Glutamatergic neuron (in vitro differentiated cells): ENCODE measurements around the gene ZC3H12C. TPM values are rescaled to one million over a fixed set of nuclear protein-coding genes. Genes with fewer than 3 reads are reported as not detected.

Experiments used
- DNase-seq: peaks from one replicate; pipeline ENCODE4 v3.0.0; 2022
- H3K27ac Mint-ChIP-seq: one replicate; pipeline ENCODE4 v1.8.0; 2020; ENCODE audit warnings: mild to moderate bottlenecking, mixed read lengths, inconsistent platforms; ENCODE audit not compliant: unreplicated experiment
- H3K27me3 Mint-ChIP-seq: one replicate; pipeline ENCODE4 v1.8.0; 2020; ENCODE audit warnings: mild to moderate bottlenecking, moderate library complexity, mixed read lengths, inconsistent platforms; ENCODE audit not compliant: unreplicated experiment
- H3K36me3 Mint-ChIP-seq: one replicate; pipeline ENCODE4 v1.8.0; 2020; ENCODE audit warnings: mild to moderate bottlenecking, mixed read lengths, inconsistent platforms; ENCODE audit not compliant: unreplicated experiment
- H3K4me1 Mint-ChIP-seq: one replicate; pipeline ENCODE4 v1.8.0; 2020; ENCODE audit warnings: mild to moderate bottlenecking, low read depth, mixed read lengths, inconsistent platforms; ENCODE audit not compliant: unreplicated experiment
- H3K4me3 Mint-ChIP-seq: one replicate; pipeline ENCODE4 v1.8.0; 2020; ENCODE audit warnings: mild to moderate bottlenecking, mixed read lengths, inconsistent platforms; ENCODE audit not compliant: unreplicated experiment
- H3K9me3 Mint-ChIP-seq: one replicate; pipeline ENCODE4 v1.8.0; 2020; ENCODE audit warnings: mild to moderate bottlenecking, moderate library complexity, mixed read lengths, inconsistent platforms; ENCODE audit not compliant: unreplicated experiment
- total RNA-seq: library from RNA; stranded (reverse); fragmentation: NEBNext Ultra II Directional; extraction: Animal tissue kit (Norgen Biotek cat#: 25700); gene quantifications from one replicate; pipeline ENCODE4 v1.2.1, GENCODE V29; 2021; ENCODE audit not compliant: unreplicated experiment
- TF ChIP-seq, protein P1 (sequence below): fragments of 200-600 bp; sonication (generic); IDR thresholded peaks from one replicate; pipeline ENCODE4 v1.5.0; 2021; ENCODE audit not compliant: partially characterized antibody, unreplicated experiment

Gene ZC3H12C
- total RNA-seq, 1 donor from 2014 or later, result 60.6 TPM

- no peaks in the 10 kb centered on the region for H3K4me1 Mint-ChIP-seq
- TF ChIP-seq, protein P1, sequence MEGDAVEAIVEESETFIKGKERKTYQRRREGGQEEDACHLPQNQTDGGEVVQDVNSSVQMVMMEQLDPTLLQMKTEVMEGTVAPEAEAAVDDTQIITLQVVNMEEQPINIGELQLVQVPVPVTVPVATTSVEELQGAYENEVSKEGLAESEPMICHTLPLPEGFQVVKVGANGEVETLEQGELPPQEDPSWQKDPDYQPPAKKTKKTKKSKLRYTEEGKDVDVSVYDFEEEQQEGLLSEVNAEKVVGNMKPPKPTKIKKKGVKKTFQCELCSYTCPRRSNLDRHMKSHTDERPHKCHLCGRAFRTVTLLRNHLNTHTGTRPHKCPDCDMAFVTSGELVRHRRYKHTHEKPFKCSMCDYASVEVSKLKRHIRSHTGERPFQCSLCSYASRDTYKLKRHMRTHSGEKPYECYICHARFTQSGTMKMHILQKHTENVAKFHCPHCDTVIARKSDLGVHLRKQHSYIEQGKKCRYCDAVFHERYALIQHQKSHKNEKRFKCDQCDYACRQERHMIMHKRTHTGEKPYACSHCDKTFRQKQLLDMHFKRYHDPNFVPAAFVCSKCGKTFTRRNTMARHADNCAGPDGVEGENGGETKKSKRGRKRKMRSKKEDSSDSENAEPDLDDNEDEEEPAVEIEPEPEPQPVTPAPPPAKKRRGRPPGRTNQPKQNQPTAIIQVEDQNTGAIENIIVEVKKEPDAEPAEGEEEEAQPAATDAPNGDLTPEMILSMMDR, result no peak
- DNase-seq, result no peak
- no peaks in the 10 kb centered on the region for H3K9me3 Mint-ChIP-seq
- no peak overlapping the region for H3K4me3 Mint-ChIP-seq
- H3K36me3 Mint-ChIP-seq, result no peaks in the 10 kb centered on the region
- no peak overlapping the region for H3K27ac Mint-ChIP-seq
- peaks cover 2% of the 10 kb centered on the region for H3K27me3 Mint-ChIP-seq
These were observed 103.8 kb downstream of the ZC3H12C start for GRCh38 chr11:110196884-110197420.

DNA sequence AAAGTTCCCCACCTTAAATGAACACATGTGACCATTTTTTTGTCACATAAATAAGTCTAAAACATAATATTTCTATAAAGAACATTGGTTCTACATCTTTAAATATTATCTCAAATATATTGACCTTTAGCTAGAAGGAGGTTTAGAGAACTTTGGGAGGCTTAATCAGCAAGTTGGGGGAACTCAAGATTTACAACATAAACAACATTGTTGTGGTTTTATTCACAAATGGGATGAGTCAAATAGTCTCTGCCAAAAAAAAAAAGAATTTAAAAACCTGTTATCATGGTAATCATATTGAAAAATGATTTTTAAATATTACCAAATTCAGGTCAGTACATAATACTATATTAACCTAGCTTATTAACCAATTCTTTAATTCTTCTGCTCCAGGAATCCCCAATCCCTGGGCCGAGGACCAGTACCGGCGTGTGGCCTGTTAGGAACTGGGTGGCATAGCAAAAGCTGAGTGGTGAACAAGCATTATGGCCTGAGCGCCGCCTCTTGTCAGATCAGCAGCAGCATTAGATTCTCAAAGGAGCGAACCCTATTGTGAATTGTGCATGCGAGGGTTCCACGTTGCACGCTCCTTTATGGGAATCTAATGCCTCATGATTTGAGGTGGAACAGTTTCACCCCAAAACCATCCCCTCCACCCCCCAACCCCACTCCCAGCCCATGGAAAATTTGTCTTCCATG lies 105.0 kb downstream of the ZC3H12C start:
- Mint-ChIP-seq H3K9me3 (no peaks in the 10 kb centered on the region), H3K4me3 (no peak overlapping the region), H3K4me1 (no peaks in the 10 kb centered on the region), H3K36me3 (no peaks in the 10 kb centered on the region), H3K27ac (no peak overlapping the region), H3K27me3 (no peaks in the 10 kb centered on the region)
- TF ChIP-seq, protein P1, result no peak
- no peak for DNase-seq

DNA sequence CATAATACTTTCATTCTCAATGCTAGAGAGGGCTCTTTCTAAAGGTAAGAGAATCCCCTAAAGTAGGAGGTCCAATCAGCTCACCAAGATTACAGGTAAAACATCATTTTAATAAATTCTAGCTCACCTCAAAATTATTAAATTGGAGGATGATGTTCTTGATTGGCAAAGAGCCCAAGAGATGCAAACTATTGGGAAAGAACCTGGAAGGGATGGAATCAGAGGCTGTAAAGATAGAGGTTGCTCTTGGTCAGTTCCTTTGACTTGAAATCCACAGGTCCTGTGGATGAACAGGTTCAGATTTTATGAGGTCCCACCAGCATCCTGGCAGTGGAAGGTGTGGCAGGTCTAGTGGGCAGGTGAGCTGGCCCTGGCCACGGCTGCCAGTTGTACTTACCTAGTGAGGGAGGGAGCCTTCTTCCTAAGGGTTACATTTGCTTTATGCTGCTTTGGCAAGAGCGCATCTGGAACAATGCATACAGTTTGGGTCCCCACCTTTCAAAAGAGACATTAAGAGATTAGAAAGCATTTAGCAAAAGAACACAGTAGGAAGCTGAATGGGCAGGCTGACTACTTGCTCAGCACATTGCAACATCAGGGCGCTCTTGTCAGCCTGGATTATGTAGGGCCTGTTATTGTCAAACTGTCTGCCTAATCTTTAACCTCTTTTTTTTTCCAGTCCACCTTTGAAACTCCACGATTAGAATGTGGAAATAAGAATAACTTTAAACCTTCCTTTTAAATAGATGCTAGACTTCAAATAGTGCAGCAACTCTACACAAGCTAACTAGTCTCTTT lies 106.2 kb downstream of the ZC3H12C start:
- Mint-ChIP-seq H3K27ac (no peak overlapping the region), H3K27me3 (no peaks in the 10 kb centered on the region), H3K9me3 (no peaks in the 10 kb centered on the region), H3K4me1 (no peaks in the 10 kb centered on the region), H3K36me3 (no peaks in the 10 kb centered on the region), H3K4me3 (no peak overlapping the region)
- TF ChIP-seq, protein P1, result no peak
- DNase-seq, result no peak

- DNase-seq, result no peak
- Mint-ChIP-seq H3K4me1 (no peaks in the 10 kb centered on the region), H3K27ac (no peak overlapping the region), H3K27me3 (no peaks in the 10 kb centered on the region), H3K4me3 (no peak overlapping the region), H3K36me3 (no peaks in the 10 kb centered on the region), H3K9me3 (no peaks in the 10 kb centered on the region)
- TF ChIP-seq, protein P1, result no peak
These were observed 107.0 kb downstream of the ZC3H12C start for GRCh38 chr11:110200241-110200640.

DNA sequence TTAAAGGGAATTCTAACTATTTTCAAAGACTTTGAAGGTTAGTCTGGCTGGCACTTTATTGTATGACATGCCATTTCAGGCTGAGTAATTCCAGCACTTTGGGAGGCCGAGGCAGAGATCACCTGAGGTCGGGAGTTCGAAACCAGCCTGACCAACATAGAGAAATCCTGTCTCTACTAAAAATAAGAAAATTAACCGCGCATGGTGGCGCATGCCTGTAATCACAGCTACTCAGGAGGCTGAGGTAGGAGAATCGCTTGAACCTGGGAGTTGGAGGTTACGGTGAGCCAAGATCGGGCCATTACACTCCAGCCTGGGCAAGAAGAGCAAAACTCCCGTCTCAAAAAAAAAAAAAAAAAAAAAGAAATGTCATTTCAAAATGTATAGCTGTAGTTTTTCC lies 107.6 kb downstream of the ZC3H12C start:
- TF ChIP-seq, protein P1, result no peak
- DNase-seq, result no peak
- Mint-ChIP-seq H3K4me1 (no peaks in the 10 kb centered on the region), H3K4me3 (no peak overlapping the region), H3K27ac (no peak overlapping the region), H3K9me3 (no peaks in the 10 kb centered on the region), H3K27me3 (no peaks in the 10 kb centered on the region), H3K36me3 (no peaks in the 10 kb centered on the region)
